HFFc6 (cell line): ENCODE data around the gene AKAP12. TPM values are rescaled to one million over a fixed set of nuclear protein-coding genes. Genes with fewer than 3 reads are reported as not detected.
"Not testable (repeated sequence)": the region's sequence is repeated elsewhere in the genome, so short reads cannot be mapped to it uniquely, and the experiment has no call there.

Experiments
- DNase-seq: peaks from one replicate; pipeline ENCODE4 v3.0.0-alpha.2; 2018
- H3K27ac Mint-ChIP-seq: 2 replicates; pipeline ENCODE4 v1.8.0; 2020; ENCODE audit warnings: mild to moderate bottlenecking, mixed read lengths
- H3K27me3 Mint-ChIP-seq: 2 replicates; pipeline ENCODE4 v1.8.0; 2021; ENCODE audit warnings: mild to moderate bottlenecking, moderate library complexity, mixed read lengths; ENCODE audit not compliant: insufficient read depth
- H3K36me3 Mint-ChIP-seq: 2 replicates; pipeline ENCODE4 v1.8.0; 2021; ENCODE audit warnings: low read depth, mixed read lengths
- H3K4me1 Mint-ChIP-seq: 2 replicates; pipeline ENCODE4 v1.8.0; 2020; ENCODE audit warnings: low read depth, mixed read lengths
- H3K4me3 Mint-ChIP-seq: 2 replicates; pipeline ENCODE4 v1.8.0; 2020; ENCODE audit warnings: mild to moderate bottlenecking, moderate library complexity, mixed read lengths
- H3K9me3 Mint-ChIP-seq: 2 replicates; pipeline ENCODE4 v1.8.0; 2020; ENCODE audit warnings: mild to moderate bottlenecking, mixed read lengths
- CTCF ChIP-seq: fragments of 200-600 bp; sonication (generic); IDR thresholded peaks from 2 replicates; pipeline ENCODE4 v1.5.0; 2021; ENCODE audit warnings: antibody characterized with exemption, mild to moderate bottlenecking
- total RNA-seq, 6 experiments: library from RNA; stranded (reverse); fragmentation: NEBNext Ultra II Directional; extraction: Animal tissue kit (Norgen Biotek cat#: 25700); gene quantifications; 2 replicates in 1 of 6; 3 replicates in 5 of 6; pipeline ENCODE4 v1.2.3, GENCODE V29; 2021

The AKAP12 gene
- total RNA-seq, 6 experiments from 2014 or later, result 3.7 to 8.6 (median 7.0) TPM

GRCh38 chr6:151338651-151339200, 99.0 kb downstream of the AKAP12 start:
- Mint-ChIP-seq H3K4me3 (no peak overlapping the region; the same call in 1 of the 2 replicates), H3K4me1 (peaks cover 5% of the 10 kb centered on the region; the same call in 1 of the 2 replicates), H3K27me3 (peaks cover 2% of the 10 kb centered on the region), H3K9me3 (no peaks in the 10 kb centered on the region), H3K36me3 (no peaks in the 10 kb centered on the region), H3K27ac (no peak overlapping the region)
- no peak for DNase-seq
- TF ChIP-seq CTCF, result no peak

GRCh38 chr6:151339369-151339768, 99.6 kb downstream of the AKAP12 start:
- Mint-ChIP-seq H3K36me3 (no peaks in the 10 kb centered on the region), H3K4me3 (no peak overlapping the region), H3K4me1 (peaks cover 5% of the 10 kb centered on the region; the same call in 1 of the 2 replicates), H3K27me3 (peaks cover 2% of the 10 kb centered on the region), H3K27ac (no peak overlapping the region), H3K9me3 (no peaks in the 10 kb centered on the region)
- no peak for DNase-seq
- TF ChIP-seq CTCF, result no peak

- DNase-seq, result no peak
- H3K9me3 Mint-ChIP-seq, result no peaks in the 10 kb centered on the region
- peaks cover 2% of the 10 kb centered on the region for H3K27me3 Mint-ChIP-seq
- H3K4me3 Mint-ChIP-seq, result no peak overlapping the region
- TF ChIP-seq CTCF, result no peak
- no peak overlapping the region for H3K27ac Mint-ChIP-seq
- H3K36me3 Mint-ChIP-seq, result no peaks in the 10 kb centered on the region
- H3K4me1 Mint-ChIP-seq, result no peaks in the 10 kb centered on the region
Observed at GRCh38 chr6:151340219-151340978, 100.6 kb downstream of the AKAP12 start.

GRCh38 chr6:151341476-151342195, 101.9 kb downstream of the AKAP12 start:
- no peaks in the 10 kb centered on the region for H3K4me1 Mint-ChIP-seq
- no peak for DNase-seq

GRCh38 chr6:151342750-151343149, 103.0 kb downstream of the AKAP12 start:
- not testable (repeated sequence) for H3K27ac Mint-ChIP-seq, DNase-seq, H3K27me3 Mint-ChIP-seq, H3K36me3 Mint-ChIP-seq, H3K4me1 Mint-ChIP-seq, H3K9me3 Mint-ChIP-seq, H3K4me3 Mint-ChIP-seq

More at GRCh38 chr6:151341476-151342195, 101.9 kb downstream of the AKAP12 start:
- H3K27me3 Mint-ChIP-seq, result peaks cover 2% of the 10 kb centered on the region
- H3K27ac Mint-ChIP-seq, result no peak overlapping the region
- no peak overlapping the region for H3K4me3 Mint-ChIP-seq
- no peaks in the 10 kb centered on the region for H3K9me3 Mint-ChIP-seq
- no peaks in the 10 kb centered on the region for H3K36me3 Mint-ChIP-seq
- no peak for TF ChIP-seq CTCF
